K562 (cell line): Measurements from ENCODE around the gene ASPG. TPM values are rescaled to one million over a fixed set of nuclear protein-coding genes. Genes with fewer than 3 reads are reported as not detected.

Experiments used
- ATAC-seq: fragments of 200-7000 bp; cut with Tn5 transposase; 3 replicates; pipeline ENCODE4 v1.9.1; 2020; ENCODE audit warnings: moderate library complexity
- BruUV-seq: library from RNA; stranded (reverse); fragments of 400-500 nt; replicated peaks from 2 replicates; lab custom pipeline; 2021; lab: Mats Ljungman, UMichigan
- CTCF ChIA-PET: fragments of 300-600 bp; formaldehyde crosslinking; extraction: SDS; loops from one replicate; lab custom pipeline; 2021; ENCODE audit warnings: low intra/inter-chr PET ratio; lab: Yijun Ruan, JAX
- POLR2A ChIA-PET: fragments of 300-600, 350-650 bp; sonication (Branson Sonifier 250); formaldehyde crosslinking; extraction: SDS; loops from one replicate; lab custom pipeline; 2021; ENCODE audit warnings: antibody characterized with exemption, inconsistent platforms; lab: Yijun Ruan, JAX
- DNase-seq, 4 experiments: peaks; one replicate each; pipeline versions ENCODE4 v3.0.0 to v3.0.0-alpha.2; 2011 to 2018; ENCODE audit warnings: low spot score in 3 of 4, mixed read lengths in 3 of 4; ENCODE audit errors: extremely low read depth in 1 of 4
- FAIRE-seq: peaks from 2 replicates; lab custom pipeline; 2011; peaks lifted over from hg19 to GRCh38; lab: Jason Lieb, UNC
- H2AFZ ChIP-seq: 2 replicates; pipeline ENCODE4 v1.6.0; 2011; ENCODE audit warnings: low read depth, low read length, control low read depth, inconsistent platforms
- H3K27ac ChIP-seq: fragments of 200-600 bp; 3 replicates; pipeline ENCODE4 v1.8.0; 2011; ENCODE audit warnings: low read depth, mild to moderate bottlenecking, control low read depth, inconsistent platforms, low read length, moderate library complexity, mixed read lengths; ENCODE audit errors: extremely low read depth
- H3K27me3 ChIP-seq, 2 experiments: fragments of 300-600 bp in 1 of 2; 2 replicates in 1 of 2; 3 replicates in 1 of 2; pipeline versions ENCODE4 v1.6.0 to v1.8.0; 2011; ENCODE audit warnings: inconsistent platforms in 2 of 2, low read length in 2 of 2, mild to moderate bottlenecking in 1 of 2, mixed read lengths in 1 of 2, moderate library complexity in 1 of 2; ENCODE audit not compliant: control insufficient read depth in 2 of 2, insufficient read depth in 2 of 2
- H3K36me3 ChIP-seq: fragments of 300-600 bp; 3 replicates; pipeline ENCODE4 v1.8.0; 2011; ENCODE audit warnings: mild to moderate bottlenecking, low read length, inconsistent platforms; ENCODE audit not compliant: control insufficient read depth, insufficient read depth
- H3K4me1 ChIP-seq, 2 experiments: fragments of 200-600 bp in 1 of 2; replicated peaks in 1 of 2; 2 replicates in 1 of 2; 3 replicates in 1 of 2; pipeline versions ENCODE4 v1.5.1 to v1.8.0; 2011; ENCODE audit warnings: inconsistent platforms in 2 of 2, low read length in 2 of 2, mild to moderate bottlenecking in 1 of 2, mixed read lengths in 1 of 2, moderate library complexity in 1 of 2; ENCODE audit not compliant: control insufficient read depth in 2 of 2, insufficient read depth in 2 of 2
- H3K4me2 ChIP-seq: 2 replicates; pipeline ENCODE4 v1.6.1; 2011; ENCODE audit warnings: low read length, control low read depth, inconsistent platforms, mixed read lengths; ENCODE audit not compliant: insufficient read depth
- H3K4me3 ChIP-seq: fragments of 200-600 bp; sonication (generic), shearing (Covaris generic); 2 replicates; pipeline ENCODE4 v1.5.1; 2016; ENCODE audit warnings: control low read depth, inconsistent platforms
- H3K79me2 ChIP-seq: fragments of 200-600 bp; 3 replicates; pipeline ENCODE4 v1.8.0; 2011; ENCODE audit warnings: low read length, inconsistent platforms; ENCODE audit not compliant: control insufficient read depth, insufficient read depth
- H3K9ac ChIP-seq, 2 experiments: 2 replicates each; pipeline versions ENCODE4 v1.6.0 to v1.6.1; 2011; ENCODE audit warnings: low read depth in 2 of 2, low read length in 2 of 2, control low read depth in 1 of 2, inconsistent platforms in 1 of 2, mild to moderate bottlenecking in 1 of 2, mixed read lengths in 1 of 2; ENCODE audit not compliant: insufficient read depth in 1 of 2
- H3K9me1 ChIP-seq: one replicate; pipeline ENCODE4 v1.6.0; 2011; ENCODE audit warnings: inconsistent platforms, mild to moderate bottlenecking, low read length, moderate library complexity; ENCODE audit not compliant: control insufficient read depth, insufficient read depth
- H3K9me3 ChIP-seq: replicated peaks from 2 replicates; pipeline ENCODE4 v1.5.1; 2011; ENCODE audit warnings: low read depth, low read length, inconsistent platforms; ENCODE audit not compliant: control insufficient read depth, insufficient read depth
- H4K20me1 ChIP-seq: replicated peaks from 2 replicates; pipeline ENCODE4 v1.6.1; 2011; ENCODE audit warnings: low read length, inconsistent platforms, mixed read lengths; ENCODE audit not compliant: control insufficient read depth, insufficient read depth
- BRF2 ChIP-seq: IDR thresholded peaks from 3 replicates; pipeline ENCODE4 v1.6.1; 2011; ENCODE audit warnings: borderline replicate concordance, mild to moderate bottlenecking; ENCODE audit not compliant: insufficient read length, insufficient read depth
- CBX8 ChIP-seq: fragments of 200-600 bp; sonication (generic); IDR thresholded peaks from 2 replicates; pipeline ENCODE4 v1.6.1; 2012; ENCODE audit warnings: borderline replicate concordance, mixed run types, low read depth, mild to moderate bottlenecking, moderate library complexity, mixed read lengths, low read length, control low read depth, inconsistent platforms; ENCODE audit not compliant: poor library complexity, severe bottlenecking; ENCODE audit errors: extremely low read depth
- EZH2 ChIP-seq: IDR thresholded peaks from 2 replicates; pipeline ENCODE4 v1.6.1; 2012; ENCODE audit warnings: low read depth, mild to moderate bottlenecking, inconsistent platforms, low read length, borderline replicate concordance
- U2AF2 ChIP-seq: fragments of 200-400 bp; formaldehyde crosslinking; optimal IDR thresholded peaks from 2 replicates; pipeline ENCODE3; 2017; ENCODE audit warnings: low read depth, mild to moderate bottlenecking, low read length
- ZNF76 ChIP-seq: fragments of 250-450 bp; sonication (Bioruptor Pico); IDR thresholded peaks from 2 replicates; pipeline ENCODE4 v1.4.0; 2020; ENCODE audit warnings: mild to moderate bottlenecking, moderate library complexity, borderline replicate concordance
- ZNF764 ChIP-seq: fragments of 250-450 bp; sonication (Bioruptor Pico); IDR thresholded peaks from 2 replicates; pipeline ENCODE4 v1.4.0; 2020; ENCODE audit warnings: low read depth, mild to moderate bottlenecking, moderate library complexity
- WGBS: fragments of 100-300 bp; shearing (Covaris generic); methylation state at CpG from one replicate; pipeline ENCODE4 v1.1.6; 2016; ENCODE audit warnings: low coverage, mixed read lengths; ENCODE audit not compliant: insufficient coverage; ENCODE audit errors: missing lambda C conversion rate; 5-methylcytosine and 5-hydroxymethylcytosine counted together
- in situ Hi-C: fragments of 300-500 bp; cut with MboI; formaldehyde crosslinking; loops from 4 replicates; pipeline ENCODE4 v1.15.0; 2018; ENCODE audit warnings: inconsistent platforms, mixed read lengths
- intact Hi-C: fragments of 100-400 bp; cut with micrococcal nuclease; formaldehyde crosslinking; loops from 2 replicates; pipeline ENCODE4 v1.14.2; 2022
- polyA plus RNA-seq, 8 experiments: library from polyadenylated mRNA; depleted of rRNA in 4 of 8; stranded (reverse) in 5 of 8; unstranded in 3 of 8; fragments of >200 nt; fragmentation: Nextera tagmentation in 2 of 8; fragmentation: Illumina TruSeq in 1 of 8; extraction: Ambion mirVana in 2 of 8; extraction: Trizol in 1 of 8; gene quantifications; 2 replicates each; pipeline versions ENCODE4 v1.2.1 to v1.2.3, GENCODE V29; 2011 to 2014; ENCODE audit warnings: inconsistent platforms in 1 of 8, missing spikeins in 1 of 8
- total RNA-seq, 7 experiments: library from RNA; depleted of rRNA in 6 of 7; stranded (reverse); fragments of >200 nt in 6 of 7; fragmentation: Illumina TruSeq in 2 of 7; extraction: Trizol in 2 of 7; gene quantifications; 2 replicates each; pipeline versions ENCODE4 v1.2.1 to v1.2.3, GENCODE V29; 2011 to 2021; ENCODE audit warnings: low replicate concordance in 1 of 7

The ASPG gene
- total and polyA plus RNA-seq, 9 of the 15 experiments (the other 6 are each of a cell fraction or from before 2014, with no cell fraction given): 0.18 TPM; not detected in 8

DNA sequence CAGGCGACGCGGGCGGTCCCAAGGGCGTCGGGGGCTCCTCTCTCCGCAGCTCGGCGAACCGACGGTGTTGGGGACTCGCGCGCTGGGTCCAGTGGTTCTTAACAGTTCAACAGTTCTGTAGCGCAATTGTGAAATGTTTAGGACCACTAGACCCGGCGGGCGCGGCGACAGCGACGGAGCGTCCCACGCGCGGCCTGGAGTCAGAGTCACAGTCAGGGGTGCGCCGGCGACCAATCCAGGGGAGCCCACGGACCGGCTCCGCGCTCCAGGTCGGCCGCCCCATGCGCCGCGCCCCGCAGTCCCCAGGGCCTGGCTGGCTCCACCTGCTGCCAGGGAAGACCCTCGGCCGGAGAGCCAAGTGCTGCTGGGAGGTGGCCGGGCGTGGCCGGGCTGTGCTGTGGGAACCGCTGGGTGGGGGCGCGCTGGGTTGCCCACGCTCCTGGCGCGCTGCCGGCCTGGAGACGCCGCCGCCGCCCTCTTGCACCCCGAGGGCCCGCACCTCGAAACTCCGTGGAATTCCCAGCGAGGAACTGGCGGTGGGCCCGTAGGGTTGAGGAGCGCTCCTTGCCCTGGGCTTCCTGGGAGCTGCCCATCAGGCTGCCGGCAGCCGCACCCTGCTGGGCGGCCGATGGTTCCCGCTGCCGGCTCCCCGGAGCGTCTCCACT, 32.0 kb downstream of the ASPG start:
- no peak overlapping the region for H2AFZ ChIP-seq
- BruUV-seq: no TSS peak
- CTCF ChIA-PET: no interaction called here
- no peaks in the 10 kb centered on the region for H3K9me1 ChIP-seq
- intact Hi-C loops (no loop called here), in situ Hi-C loops (no loop called here)
- no peak overlapping the region for H3K27ac ChIP-seq
- no peaks in the 10 kb centered on the region for H3K79me2 ChIP-seq
- ATAC-seq (no peak), DNase-seq (no peak), FAIRE-seq (no peak)
- H3K4me3 ChIP-seq: no peak overlapping the region
- no peak overlapping the region for H3K9ac ChIP-seq
- 40% methylated on average over 23 of the region's 71 CpGs for WGBS
- H3K9me3 ChIP-seq: no peaks in the 10 kb centered on the region
- POLR2A ChIA-PET: no interaction called here
- H3K4me2 ChIP-seq: no peak overlapping the region
- TF ChIP-seq ZNF76 (CRISPR knock-in tag) (no peak), CBX8 (no peak), BRF2 (no peak), EZH2 (no peak), ZNF764 (CRISPR knock-in tag) (no peak), U2AF2 (no peak)
- H3K36me3 ChIP-seq: no peaks in the 10 kb centered on the region
- no peaks in the 10 kb centered on the region; a peak in 1 of 5 replicates for H3K4me1 ChIP-seq
- H3K27me3 ChIP-seq: no peaks in the 10 kb centered on the region
- H4K20me1 ChIP-seq: no peaks in the 10 kb centered on the region
